SK-N-MC (cell line): ENCODE measurements around the gene GDNF.

Experiments used
- EZH2 ChIP-seq: fragments of 200-600 bp; sonication (generic); IDR thresholded peaks from one replicate; pipeline ENCODE4 v1.6.1; 2017; ENCODE audit warnings: antibody characterized with exemption
- POLR2AphosphoS5 ChIP-seq: IDR thresholded peaks from 2 replicates; pipeline ENCODE4 v1.6.1; 2012; ENCODE audit warnings: mild to moderate bottlenecking, low read depth, low read length, borderline replicate concordance

GRCh38 chr5:37769840-37770239, 70.0 kb downstream of the GDNF start:
- TF ChIP-seq POLR2AphosphoS5 (no peak), EZH2 (no peak)
